H1 (cell line): Measurements from ENCODE around the gene RALGDS. TPM values are rescaled to one million over a fixed set of nuclear protein-coding genes. Genes with fewer than 3 reads are reported as not detected.

Source experiments
- CTCF ChIA-PET: fragments of 300-600 bp; sonication (Branson Sonifier 250); formaldehyde crosslinking; loops from one replicate; lab custom pipeline; 2021; ENCODE audit not compliant: partially characterized antibody; lab: Charles Lee
- POLR2A ChIA-PET: fragments of 300-600 bp; sonication (Branson Sonifier 250); formaldehyde crosslinking; loops from one replicate; lab custom pipeline; 2021; ENCODE audit warnings: inconsistent platforms; ENCODE audit not compliant: partially characterized antibody; lab: Charles Lee
- DNase-seq, 2 experiments: peaks; one replicate each; pipeline versions ENCODE4 v3.0.0 to v3.0.0-alpha.2; 2010 to 2022; ENCODE audit warnings: low spot score in 2 of 2, low read depth in 1 of 2, mixed read lengths in 1 of 2
- FAIRE-seq: peaks from 2 replicates; lab custom pipeline; 2011; peaks lifted over from hg19 to GRCh38; lab: Jason Lieb, UNC
- H2AFZ ChIP-seq: 2 replicates; pipeline ENCODE4 v1.8.1; 2012; ENCODE audit warnings: low read length, inconsistent platforms
- H2AK5ac ChIP-seq: 2 replicates; pipeline ENCODE4 v1.6.1; 2013; ENCODE audit warnings: low read depth, low read length
- H2BK120ac ChIP-seq: replicated peaks from 2 replicates; pipeline ENCODE3; 2013; ENCODE audit warnings: low read depth, low read length, inconsistent platforms
- H2BK12ac ChIP-seq: 2 replicates; pipeline ENCODE4 v1.6.1; 2013; ENCODE audit warnings: low read depth, low read length
- H2BK15ac ChIP-seq: 2 replicates; pipeline ENCODE4 v1.6.1; 2013; ENCODE audit warnings: low read length
- H2BK20ac ChIP-seq: 2 replicates; pipeline ENCODE4 v1.6.1; 2013; ENCODE audit warnings: low read length
- H2BK5ac ChIP-seq: 2 replicates; pipeline ENCODE4 v1.6.1; 2013; ENCODE audit warnings: low read depth, low read length
- H3K14ac ChIP-seq: 2 replicates; pipeline ENCODE4 v1.6.1; 2013; ENCODE audit warnings: inconsistent platforms; ENCODE audit not compliant: insufficient read length
- H3K18ac ChIP-seq: 2 replicates; pipeline ENCODE4 v1.6.1; 2013; ENCODE audit warnings: low read length; ENCODE audit errors: extremely low read depth
- H3K23ac ChIP-seq: 2 replicates; pipeline ENCODE4 v1.6.1; 2013; ENCODE audit warnings: inconsistent platforms; ENCODE audit not compliant: insufficient read length
- H3K23me2 ChIP-seq: 2 replicates; pipeline ENCODE4 v1.6.1; 2013; ENCODE audit warnings: low read depth, low read length
- H3K27ac ChIP-seq: 2 replicates; pipeline ENCODE4 v1.6.1; 2011; ENCODE audit warnings: low read depth, low read length, inconsistent platforms
- H3K27me3 ChIP-seq, 4 experiments: replicated peaks in 1 of 4; 1 replicate in 1 of 4; 2 replicates in 3 of 4; pipeline versions ENCODE4 v1.6.1 to v1.8.1; 2011 to 2013; ENCODE audit warnings: low read length in 3 of 4, mild to moderate bottlenecking in 3 of 4, inconsistent platforms in 2 of 4, mixed read lengths in 2 of 4, moderate library complexity in 1 of 4; ENCODE audit not compliant: control insufficient read depth in 3 of 4, insufficient read depth in 3 of 4; ENCODE audit errors: extremely low read depth in 1 of 4
- H3K36me3 ChIP-seq, 4 experiments: 2 replicates each; pipeline versions ENCODE4 v1.6.1 to v1.8.1; 2011 to 2013; ENCODE audit warnings: mild to moderate bottlenecking in 4 of 4, low read length in 3 of 4, moderate library complexity in 2 of 4, control low read depth in 1 of 4, inconsistent platforms in 1 of 4; ENCODE audit not compliant: insufficient read depth in 4 of 4, control insufficient read depth in 2 of 4
- H3K4ac ChIP-seq: replicated peaks from 2 replicates; pipeline ENCODE3; 2013; ENCODE audit warnings: low read length, low read depth, mixed read lengths, inconsistent platforms; ENCODE audit not compliant: insufficient read length
- H3K4me1 ChIP-seq, 4 experiments: replicated peaks in 1 of 4; 1 replicate in 1 of 4; 2 replicates in 3 of 4; pipeline versions ENCODE4 v1.6.1 to v1.8.1; 2011 to 2013; ENCODE audit warnings: low read length in 3 of 4, inconsistent platforms in 2 of 4, mixed read lengths in 1 of 4; ENCODE audit not compliant: insufficient read depth in 4 of 4, control insufficient read depth in 3 of 4
- H3K4me2 ChIP-seq, 2 experiments: 2 replicates each; pipeline versions ENCODE4 v1.6.1 to v1.8.1; 2011 to 2013; ENCODE audit warnings: low read depth in 2 of 2, low read length in 2 of 2, control low read depth in 1 of 2, inconsistent platforms in 1 of 2, mild to moderate bottlenecking in 1 of 2; ENCODE audit not compliant: insufficient read depth in 1 of 2
- H3K4me3 ChIP-seq, 4 experiments: fragments of 200-600, 300-600 bp in 1 of 4; sonication (generic), shearing (Covaris generic), sonication (Bioruptor Twin) in 1 of 4; 2 replicates each; pipeline versions ENCODE4 v1.5.1 to v1.8.1; 2011 to 2016; ENCODE audit warnings: low read length in 4 of 4, low read depth in 3 of 4, control low read depth in 2 of 4, inconsistent platforms in 2 of 4, mild to moderate bottlenecking in 2 of 4, mixed read lengths in 1 of 4, moderate library complexity in 1 of 4; ENCODE audit not compliant: insufficient read depth in 2 of 4; ENCODE audit errors: extremely low read depth in 1 of 4
- H3K56ac ChIP-seq: replicated peaks from 2 replicates; pipeline ENCODE3; 2013; ENCODE audit warnings: low read depth, mild to moderate bottlenecking, mixed read lengths, low read length, inconsistent platforms; ENCODE audit not compliant: insufficient read length
- H3K79me1 ChIP-seq: 2 replicates; pipeline ENCODE4 v1.6.1; 2013; ENCODE audit warnings: low read depth, low read length, control low read depth
- H3K79me2 ChIP-seq, 2 experiments: 2 replicates each; pipeline versions ENCODE4 v1.6.1 to v1.8.1; 2012 to 2013; ENCODE audit warnings: low read length in 2 of 2, mild to moderate bottlenecking in 2 of 2, inconsistent platforms in 1 of 2; ENCODE audit not compliant: insufficient read depth in 2 of 2, control insufficient read depth in 1 of 2
- H3K9ac ChIP-seq, 4 experiments: replicated peaks in 1 of 4; 1 replicate in 1 of 4; 2 replicates in 3 of 4; pipeline versions ENCODE4 v1.6.1 to v1.8.1; 2011 to 2013; ENCODE audit warnings: low read depth in 3 of 4, low read length in 3 of 4, control low read depth in 2 of 4, mild to moderate bottlenecking in 2 of 4, moderate library complexity in 2 of 4, inconsistent platforms in 1 of 4; ENCODE audit errors: extremely low read depth in 1 of 4
- H3K9me3 ChIP-seq, 2 experiments: 2 replicates each; pipeline versions ENCODE4 v1.6.1 to v1.8.1; 2012 to 2013; ENCODE audit warnings: mild to moderate bottlenecking in 2 of 2, moderate library complexity in 2 of 2, control low read depth in 1 of 2, inconsistent platforms in 1 of 2, low read depth in 1 of 2, low read length in 1 of 2, mixed read lengths in 1 of 2; ENCODE audit not compliant: insufficient read depth in 2 of 2
- H4K20me1 ChIP-seq, 2 experiments: replicated peaks in 1 of 2; 2 replicates each; pipeline versions ENCODE3 to v1.8.1; 2011 to 2013; ENCODE audit warnings: inconsistent platforms in 2 of 2, low read length in 2 of 2, mild to moderate bottlenecking in 1 of 2; ENCODE audit not compliant: insufficient read depth in 2 of 2, control insufficient read depth in 1 of 2
- H4K5ac ChIP-seq: 2 replicates; pipeline ENCODE4 v1.6.1; 2013; ENCODE audit warnings: low read length, low read depth, mixed read lengths, inconsistent platforms; ENCODE audit not compliant: insufficient read length
- H4K8ac ChIP-seq: 2 replicates; pipeline ENCODE4 v1.8.0; 2013; ENCODE audit warnings: mild to moderate bottlenecking, moderate library complexity, low read length, inconsistent platforms; ENCODE audit not compliant: insufficient read depth; ENCODE audit errors: extremely low read depth
- H4K91ac ChIP-seq: replicated peaks from 2 replicates; pipeline ENCODE3; 2013; ENCODE audit warnings: low read length, mixed read lengths, inconsistent platforms; ENCODE audit not compliant: insufficient read length
- ASH2L ChIP-seq: fragments of 200-600, 300-600 bp; sonication (generic); IDR thresholded peaks from one replicate; pipeline ENCODE4 v1.7.1; 2017; ENCODE audit warnings: low read length
- BCL11A ChIP-seq, 2 experiments: IDR thresholded peaks; one replicate each; pipeline ENCODE4 v1.6.1; 2011; ENCODE audit warnings: low read depth in 2 of 2, low read length in 2 of 2, mild to moderate bottlenecking in 2 of 2
- BRCA1 ChIP-seq: IDR thresholded peaks from 2 replicates; pipeline ENCODE4 v1.6.1; 2012; ENCODE audit warnings: low read depth, low read length, improper control_type of control experiment
- CBX8 ChIP-seq: fragments of 300-800, 300-1000 bp; sonication (generic); IDR thresholded peaks from 2 replicates; pipeline ENCODE4 v1.7.1; 2016; ENCODE audit warnings: low read depth, low read length, borderline replicate concordance
- NRF1 ChIP-seq: IDR thresholded peaks from 2 replicates; pipeline ENCODE4 v1.6.1; 2011; ENCODE audit warnings: mild to moderate bottlenecking, low read depth, low read length, improper control_type of control experiment
- RNF2 ChIP-seq: fragments of 200-900, 300-1000 bp; sonication (generic); IDR thresholded peaks from 2 replicates; pipeline ENCODE4 v1.7.1; 2016; ENCODE audit warnings: borderline replicate concordance, low read depth, mild to moderate bottlenecking, antibody characterized with exemption, low read length; ENCODE audit not compliant: poor library complexity, severe bottlenecking; ENCODE audit errors: missing control alignments
- SP1 ChIP-seq: IDR thresholded peaks from 2 replicates; pipeline ENCODE4 v1.6.1; 2011; ENCODE audit warnings: low read depth, low read length
- SUZ12 ChIP-seq: fragments of 200-600 bp; sonication (generic); IDR thresholded peaks from 2 replicates; pipeline ENCODE4 v1.6.1; 2012; ENCODE audit warnings: mild to moderate bottlenecking, inconsistent platforms, low read length, moderate library complexity, mixed read lengths
- TCF12 ChIP-seq: IDR thresholded peaks from 2 replicates; pipeline ENCODE4 v1.6.1; 2011; ENCODE audit warnings: low read depth, mild to moderate bottlenecking, low read length
- ZNF274 ChIP-seq: IDR thresholded peaks from 2 replicates; pipeline ENCODE4 v1.7.0; 2012; ENCODE audit warnings: low read length, borderline replicate concordance; ENCODE audit errors: extremely low read depth
- WGBS, 2 experiments: shearing (Covaris generic) in 1 of 2; methylation state at CpG; one replicate each; pipeline versions ENCODE4 v1.1.6 to v1.1.7; 2013 to 2015; ENCODE audit warnings: low lambda C conversion rate in 2 of 2, mixed read lengths in 2 of 2, inconsistent platforms in 1 of 2, low coverage in 1 of 2, missing lambda C conversion rate in 1 of 2; ENCODE audit not compliant: insufficient replicate concordance in 2 of 2, insufficient coverage in 1 of 2, insufficient read length in 1 of 2; ENCODE audit errors: extremely low coverage in 1 of 2, missing lambda C conversion rate in 1 of 2; 5-methylcytosine and 5-hydroxymethylcytosine counted together
- polyA plus RNA-seq, 7 experiments: library from polyadenylated mRNA; depleted of rRNA in 3 of 7; stranded (reverse) in 5 of 7; unstranded in 2 of 7; fragments of >200 nt in 5 of 7; fragments of 200-250 nt in 2 of 7; gene quantifications; 1 replicate in 5 of 7; 2 replicates in 1 of 7; 4 replicates in 1 of 7; pipeline versions ENCODE4 v1.2.1 to v1.2.3, GENCODE V29; 2011 to 2013; ENCODE audit warnings: missing spikeins in 2 of 7, mixed read lengths in 2 of 7
- total RNA-seq: library from RNA; stranded (reverse); fragmentation: NEBNext Ultra II Directional; extraction: Animal tissue kit (Norgen Biotek cat#: 25700); gene quantifications from 2 replicates; pipeline ENCODE4 v1.2.1, GENCODE V29; 2021
- TF ChIP-seq, protein P1 (sequence below): IDR thresholded peaks from 2 replicates; pipeline ENCODE4 v1.6.1; 2012; ENCODE audit warnings: inconsistent platforms

Gene RALGDS
- total and polyA plus RNA-seq, 2 of the 8 experiments (the other 6 are each of a cell fraction or from before 2014, with no cell fraction given), result 14.5 to 25.5 TPM

DNA sequence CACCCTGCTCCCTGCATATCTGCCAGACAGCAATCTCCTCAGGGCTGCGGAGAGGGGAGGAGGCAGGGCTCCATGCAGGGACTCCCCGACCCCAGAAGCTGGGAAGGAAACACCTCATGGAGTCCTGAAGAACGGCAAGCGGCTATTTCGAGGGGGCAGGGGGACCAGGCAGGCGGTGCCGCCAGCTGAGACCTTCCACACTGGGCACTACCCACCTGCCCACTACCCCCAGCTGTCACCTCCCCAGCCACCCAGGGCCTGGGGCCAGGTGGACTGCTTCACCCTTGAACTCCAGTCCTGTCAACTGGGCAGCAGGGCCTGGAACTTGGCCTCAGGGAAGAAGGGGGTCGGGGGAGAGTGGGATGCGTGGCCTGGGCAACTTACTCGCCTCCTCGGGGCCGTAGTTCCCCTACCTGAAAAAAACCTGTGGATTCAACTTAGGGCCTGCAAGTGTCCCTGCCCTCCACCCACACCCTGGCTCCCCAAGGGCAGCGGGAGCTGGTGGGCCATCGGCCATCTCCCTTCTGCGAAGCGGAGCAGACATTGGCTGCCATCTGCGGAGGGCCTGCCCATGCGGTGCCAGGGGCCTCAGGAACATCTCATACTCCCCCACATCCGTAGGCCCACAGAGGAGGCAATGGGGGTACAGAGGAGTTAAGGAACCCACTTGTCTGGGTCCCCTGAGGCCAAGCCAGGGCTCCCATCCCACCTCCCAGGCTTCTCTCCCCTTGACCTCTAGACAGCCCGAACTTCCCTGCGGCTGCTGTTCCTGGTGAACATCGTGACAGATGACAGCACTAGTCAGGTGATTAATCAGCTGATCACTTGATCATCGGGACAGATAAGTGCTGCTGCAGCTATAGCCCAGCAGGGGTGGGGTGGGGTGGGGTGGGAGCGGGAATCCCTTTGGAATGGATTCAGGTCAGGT is 18.5 kb upstream of the RALGDS start:
- H4K91ac ChIP-seq, result no peak overlapping the region
- H3K56ac ChIP-seq, result no peak overlapping the region
- H3K4me2 ChIP-seq, result no peak overlapping the region
- H2BK20ac ChIP-seq, result no peak overlapping the region
- no peak overlapping the region for H2AFZ ChIP-seq
- no peaks in the 10 kb centered on the region for H3K9me3 ChIP-seq
- FAIRE-seq (no peak), DNase-seq (no peak)
- no peaks in the 10 kb centered on the region for H3K36me3 ChIP-seq
- H3K4ac ChIP-seq, result no peak overlapping the region
- no peak overlapping the region for H3K14ac ChIP-seq
- ChIA-PET POLR2A (interaction anchor here (0.6 to 0.8 kb wide), 2 partner anchors 10 to 14 kb away, joined by 3 read pairs; no protein-coding TSS in a partner anchor), CTCF (interaction anchor here (0.5 to 4.8 kb wide), 4 partner anchors 8 to 117 kb away, joined by 3 to 31 read pairs (median 3); no protein-coding TSS in a partner anchor)
- no peaks in the 10 kb centered on the region for H3K27me3 ChIP-seq
- no peak overlapping the region for H3K9ac ChIP-seq
- H3K4me1 ChIP-seq, result peaks cover 0 to 9% (median 4%) of the 10 kb centered on the region in 4 experiments; a peak in 5 of 7 replicates
- no peak overlapping the region for H4K5ac ChIP-seq
- H3K23me2 ChIP-seq, result no peaks in the 10 kb centered on the region; the same call in 1 of the 2 replicates
- no peak overlapping the region for H2BK12ac ChIP-seq
- no peak overlapping the region for H3K18ac ChIP-seq
- no peak overlapping the region for H3K27ac ChIP-seq
- H3K23ac ChIP-seq, result no peak overlapping the region
- no peak overlapping the region for H4K8ac ChIP-seq
- no peak overlapping the region for H2BK15ac ChIP-seq
- no peak overlapping the region for H2BK120ac ChIP-seq
- no peak overlapping the region for H2BK5ac ChIP-seq
- H2AK5ac ChIP-seq, result no peak overlapping the region
- H3K79me2 ChIP-seq, result peaks cover 0 to 3% of the 10 kb centered on the region in 2 experiments; a peak in 1 of 4 replicates
- H4K20me1 ChIP-seq, result peaks cover 16 to 35% of the 10 kb centered on the region in 2 experiments
- no peak overlapping the region for H3K4me3 ChIP-seq
- peaks cover 9% of the 10 kb centered on the region for H3K79me1 ChIP-seq
- WGBS, 2 experiments, result 86% methylated on average over 21 of the region's 24 CpGs; no CpG with 5 or more reads in 1 of the 2 experiments
- no peak for TF ChIP-seq CBX8
- no peak for TF ChIP-seq ZNF274
- no peak for TF ChIP-seq BRCA1
- no peak for TF ChIP-seq BCL11A (IDR thresholded peaks at IDR 0.05; ENCODE audit: low read depth in 2 of 2, low read length in 2 of 2)
- TF ChIP-seq, protein P1, sequence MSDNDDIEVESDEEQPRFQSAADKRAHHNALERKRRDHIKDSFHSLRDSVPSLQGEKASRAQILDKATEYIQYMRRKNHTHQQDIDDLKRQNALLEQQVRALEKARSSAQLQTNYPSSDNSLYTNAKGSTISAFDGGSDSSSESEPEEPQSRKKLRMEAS, result no peak
- no peak for TF ChIP-seq TCF12
- no peak for TF ChIP-seq NRF1
- TF ChIP-seq SP1, result no peak
- no peak for TF ChIP-seq SUZ12
- TF ChIP-seq RNF2, result no peak
- TF ChIP-seq ASH2L, result no peak
